ENCODE data around the gene C14orf180.

Gene C14orf180

DNA sequence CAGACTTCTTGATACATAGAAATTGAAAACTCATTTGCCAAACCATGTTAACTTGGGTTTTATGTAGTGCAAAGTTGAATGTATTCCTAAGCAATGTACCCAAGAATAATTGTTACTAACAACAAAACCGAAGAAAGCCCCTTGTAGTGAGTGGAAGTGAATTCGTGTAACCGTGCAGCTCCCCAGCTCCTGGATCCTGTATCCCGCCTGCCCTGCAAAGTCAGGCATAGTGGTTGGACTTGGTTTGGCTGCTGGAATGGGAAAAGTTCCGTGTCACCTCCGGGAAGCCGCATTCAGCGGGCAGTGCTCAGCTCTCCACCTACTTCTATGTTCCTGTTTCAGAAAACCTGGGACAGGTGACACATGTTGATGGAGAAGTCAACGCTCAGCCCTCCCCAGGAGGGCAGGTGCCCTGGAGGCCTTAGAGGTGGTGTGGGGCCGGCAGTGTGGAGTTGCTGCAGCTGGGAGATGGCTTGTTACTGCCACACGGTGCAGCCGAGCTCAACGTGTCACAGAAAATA is 29.2 kb upstream of the C14orf180 start:
- DNase-seq (ENCODE audit: low read depth, low spot score) = no peak

DNA sequence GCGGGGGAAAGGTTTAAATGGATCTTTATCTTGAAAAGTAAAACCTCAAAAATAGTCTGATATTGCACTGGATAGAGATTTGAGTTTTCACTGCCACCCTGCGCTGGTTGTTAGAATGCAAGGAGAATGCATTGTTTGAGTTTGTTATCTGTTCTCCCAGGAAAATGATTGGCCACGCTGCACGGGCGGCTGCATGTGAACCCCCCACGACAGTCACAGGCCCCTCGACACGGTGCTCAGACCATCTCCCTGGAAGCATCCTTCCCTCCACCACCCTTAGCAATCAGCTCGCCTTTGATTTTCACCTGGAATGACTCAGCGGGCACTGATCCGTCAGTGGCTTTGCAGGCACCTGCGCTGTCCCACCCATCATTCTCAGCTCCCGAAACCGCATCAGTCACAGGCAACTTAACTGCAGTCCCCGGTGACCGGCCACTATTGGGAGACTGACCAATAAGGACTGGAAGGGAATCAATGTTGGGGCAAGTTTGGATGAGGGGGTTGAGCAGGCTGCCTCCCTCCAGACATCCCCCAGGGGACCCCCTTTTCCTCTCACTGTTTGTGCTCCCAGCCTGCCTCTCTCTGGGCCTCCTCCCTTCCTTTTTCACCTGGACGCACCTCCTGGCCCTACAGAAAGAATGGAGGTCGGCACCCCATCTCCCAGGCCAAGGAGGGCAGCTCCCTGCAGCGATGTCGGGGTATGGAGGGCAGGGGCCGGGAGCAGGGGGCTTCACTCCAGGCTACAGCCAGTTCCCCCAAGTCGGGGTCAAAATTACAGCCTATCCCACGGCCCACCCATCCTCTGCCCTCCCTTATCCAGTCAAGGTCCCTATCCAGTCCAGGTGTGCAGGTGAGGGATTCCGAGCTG is 28.5 kb upstream of the C14orf180 start:
- DNase-seq (ENCODE audit: low read depth, low spot score) = no peak

DNA sequence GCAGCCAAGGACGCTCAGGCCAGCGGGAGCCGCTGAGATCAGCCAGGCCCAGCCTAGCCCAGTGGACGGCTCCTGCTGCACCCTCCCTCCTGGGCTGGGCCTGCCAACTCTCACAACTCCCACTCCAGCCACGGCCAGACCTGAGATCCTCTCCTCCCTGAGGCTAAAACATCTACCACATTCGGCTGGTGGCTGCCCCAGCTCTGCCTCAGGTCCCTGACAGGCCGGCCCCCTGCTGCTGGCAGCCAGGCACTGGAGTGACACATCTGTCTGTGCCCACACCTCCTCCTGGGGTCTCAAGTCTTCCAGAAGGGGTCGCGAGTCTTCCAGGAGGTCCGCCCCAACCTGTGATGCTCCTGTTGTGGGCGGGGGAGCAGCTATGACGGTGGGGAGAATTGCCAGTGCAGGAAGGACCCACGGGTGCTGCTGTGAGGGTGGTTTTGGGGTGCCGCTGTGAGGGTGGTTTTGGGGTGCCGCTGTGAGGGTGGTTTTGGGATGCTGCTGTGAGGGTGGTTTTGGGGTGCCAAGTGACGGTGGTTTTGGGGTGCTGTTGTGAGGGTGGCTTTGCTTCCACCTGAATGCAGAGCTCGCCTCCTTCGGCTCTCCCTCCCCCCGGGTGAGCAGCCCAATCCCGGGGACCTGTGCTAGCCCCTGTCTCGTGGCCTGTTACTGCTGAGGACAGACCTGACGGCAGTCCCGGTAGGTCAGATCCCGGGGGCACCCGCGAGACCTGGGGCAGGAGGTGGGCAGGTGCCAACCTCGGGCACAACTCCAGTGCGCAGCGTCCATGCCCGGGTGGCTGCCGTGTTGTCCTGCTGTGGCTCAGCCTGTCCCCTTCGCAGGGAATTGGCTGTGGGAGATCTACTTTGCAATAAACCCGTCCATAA is 27.5 kb upstream of the C14orf180 start:
- DNase-seq (ENCODE audit: low read depth, low spot score) = no peak

DNA sequence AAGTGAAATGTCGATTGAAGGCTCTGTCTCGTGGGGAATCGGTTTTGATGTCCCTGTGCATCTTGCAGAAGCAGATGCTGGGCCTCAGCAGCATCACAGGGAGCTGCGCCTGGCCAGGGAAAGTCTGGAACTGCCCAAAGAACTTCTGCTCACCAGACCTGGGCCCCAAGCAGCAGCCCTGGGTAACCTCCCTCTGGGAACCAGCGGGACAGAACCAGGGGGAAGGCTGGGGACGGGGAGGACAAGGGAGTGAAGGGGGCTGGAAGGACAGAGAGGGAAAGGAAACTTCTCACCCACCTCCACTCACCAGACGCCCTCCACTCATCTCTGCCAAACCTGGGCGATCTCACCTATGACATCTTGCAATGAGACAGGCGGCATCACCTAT is 26.8 kb upstream of the C14orf180 start:
- DNase-seq (ENCODE audit: low read depth, low spot score) = no peak

DNA sequence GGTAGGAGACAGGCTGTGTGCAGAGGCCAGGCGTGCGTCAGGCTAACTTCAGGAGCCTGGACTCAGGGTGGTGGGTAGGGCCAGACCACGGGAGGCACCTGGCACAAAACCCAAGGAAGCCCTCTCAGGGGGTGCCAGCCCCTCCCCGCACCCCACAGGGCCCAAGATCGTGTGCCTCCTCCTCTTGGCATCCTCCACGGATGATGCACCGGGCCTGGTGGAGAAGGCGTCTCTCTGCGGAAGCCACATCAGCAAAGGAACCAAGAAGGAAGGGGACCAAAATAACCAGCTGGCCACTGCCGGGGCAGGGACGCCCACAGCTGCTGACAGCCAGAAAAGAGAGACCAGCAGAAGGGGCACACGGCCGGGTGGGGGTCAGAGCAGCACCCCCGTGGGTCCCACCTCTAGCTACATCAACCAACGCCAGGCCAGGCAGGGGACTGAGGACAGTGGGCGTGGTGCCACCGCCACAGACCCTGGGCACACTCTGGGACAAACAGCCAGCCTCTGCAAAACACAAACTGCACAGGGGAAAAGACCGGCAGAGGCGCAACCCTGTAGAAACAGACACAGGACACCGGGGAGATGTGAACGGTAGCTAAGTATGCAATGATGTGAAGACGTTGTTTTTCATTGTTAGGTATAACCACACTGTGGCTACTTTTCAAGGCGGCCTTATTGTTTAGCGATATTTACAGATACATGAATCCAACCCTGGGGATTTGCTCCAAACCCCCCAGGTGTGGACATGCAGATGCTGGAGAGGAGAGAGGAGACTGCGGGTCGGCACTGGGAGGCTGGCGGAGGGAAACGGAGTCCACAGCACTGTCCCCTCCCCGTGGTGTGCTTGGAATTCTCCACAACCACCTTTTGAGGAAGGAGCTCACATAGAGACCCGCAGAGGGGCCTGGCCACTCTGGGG is 26.1 kb upstream of the C14orf180 start:
- no peak for DNase-seq (ENCODE audit: low read depth, low spot score)

DNA sequence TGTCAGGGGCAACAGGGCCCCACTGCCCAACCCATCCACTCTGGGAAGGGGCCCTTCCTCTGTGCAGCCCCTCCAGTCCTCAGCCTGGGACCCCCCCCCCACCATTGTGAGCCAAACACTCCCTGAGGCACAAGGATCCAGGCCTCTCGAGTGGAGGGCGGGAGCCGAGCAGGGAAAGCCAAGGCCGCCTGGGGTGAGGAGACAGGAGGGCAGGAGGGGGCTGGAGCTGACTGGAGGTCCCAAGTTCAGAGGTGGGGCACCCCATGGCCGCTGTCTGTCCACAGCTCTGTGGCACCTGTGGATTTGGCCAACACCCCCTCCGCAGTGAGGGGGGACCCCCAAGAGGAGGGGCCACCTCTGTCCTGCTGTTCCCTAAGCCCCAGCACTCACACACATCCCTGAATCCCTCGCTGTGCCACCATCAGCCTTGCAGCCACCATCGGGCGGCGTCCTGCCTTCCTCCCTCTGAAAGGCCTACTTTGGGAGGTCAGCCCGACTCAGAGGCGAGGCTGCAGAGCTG is 25.4 kb upstream of the C14orf180 start:
- no peak for DNase-seq (ENCODE audit: low read depth, low spot score)

DNA sequence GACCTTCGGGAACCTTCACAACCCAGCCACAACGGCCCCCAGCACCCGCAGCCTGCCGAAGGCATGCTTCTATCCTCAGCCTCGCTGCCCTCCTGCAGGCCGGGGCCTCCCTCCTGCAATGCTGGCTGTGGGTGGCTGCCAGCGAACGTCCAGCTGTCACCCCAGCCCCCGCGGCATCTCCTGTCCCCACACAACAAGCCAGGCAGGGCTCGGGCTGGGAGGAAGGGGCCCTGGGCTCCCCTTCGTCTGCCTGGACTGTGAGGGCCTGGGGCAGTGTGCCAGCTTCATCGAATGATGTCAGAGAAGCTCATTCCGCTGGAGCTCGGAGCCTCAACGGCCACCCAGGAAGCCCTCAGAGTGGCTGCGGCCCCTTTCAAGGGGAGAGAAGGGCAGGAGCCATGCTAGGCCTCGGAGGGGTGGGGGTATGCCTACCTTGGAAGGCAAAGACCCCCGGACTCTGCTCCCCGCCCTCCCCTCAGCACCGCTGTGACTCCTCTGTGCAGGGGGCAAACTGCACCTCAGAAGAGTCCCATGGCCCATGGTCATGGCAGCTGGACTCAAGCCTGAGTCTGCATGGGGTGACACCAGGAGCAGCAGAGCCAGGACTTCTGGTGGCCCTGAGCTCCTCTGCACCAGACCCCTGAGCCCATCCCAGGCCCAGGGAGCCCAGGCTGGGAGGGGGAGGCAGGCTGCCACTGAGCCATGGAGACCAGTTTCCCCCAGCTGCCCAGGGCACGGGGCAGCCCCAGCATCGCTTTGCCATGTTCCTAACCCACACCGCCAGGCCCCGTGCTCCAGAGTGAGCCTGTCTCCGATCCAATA is 24.7 kb upstream of the C14orf180 start:
- no peak for DNase-seq (ENCODE audit: low read depth, low spot score)

DNA sequence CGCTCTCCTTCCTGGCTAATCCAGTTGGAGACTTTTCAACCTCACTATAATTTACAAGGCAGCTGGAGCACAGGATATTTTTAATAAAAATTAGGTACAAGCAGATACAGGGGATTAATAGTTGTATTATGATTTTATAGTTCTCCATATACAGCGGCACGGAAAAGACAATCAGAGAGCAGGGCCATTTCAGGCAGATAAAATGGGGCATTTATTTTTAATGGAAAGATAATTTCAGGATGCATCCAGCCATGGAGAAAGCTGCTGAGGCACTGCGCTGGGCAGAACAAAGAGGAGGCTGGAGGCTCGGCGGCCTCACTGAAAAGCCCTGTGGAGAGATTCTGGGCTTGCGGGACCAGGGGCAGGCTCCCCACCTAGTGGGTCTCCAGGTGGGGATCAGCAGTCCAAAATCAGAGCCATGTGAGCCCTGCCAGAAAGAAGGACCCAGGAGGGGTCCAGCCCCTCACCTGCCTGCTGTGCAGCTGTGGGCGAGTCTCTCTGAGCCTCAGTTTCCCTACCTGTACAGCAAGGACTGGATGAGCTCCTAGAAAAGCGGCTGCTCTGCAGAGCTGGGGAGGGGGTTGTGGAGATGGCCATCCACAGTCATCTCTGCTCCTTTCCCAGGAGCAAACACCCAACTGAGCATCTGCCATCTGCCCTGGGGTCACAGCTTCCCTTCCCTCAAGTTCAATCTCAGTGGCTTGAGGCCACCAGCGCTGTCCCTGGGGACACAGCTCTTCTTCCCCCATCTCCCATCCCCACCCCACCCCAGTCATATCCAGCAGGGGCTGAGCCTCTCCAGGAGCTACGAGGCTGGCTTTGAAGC is 23.9 kb upstream of the C14orf180 start:
- no peak for DNase-seq (ENCODE audit: low read depth, low spot score)

DNA sequence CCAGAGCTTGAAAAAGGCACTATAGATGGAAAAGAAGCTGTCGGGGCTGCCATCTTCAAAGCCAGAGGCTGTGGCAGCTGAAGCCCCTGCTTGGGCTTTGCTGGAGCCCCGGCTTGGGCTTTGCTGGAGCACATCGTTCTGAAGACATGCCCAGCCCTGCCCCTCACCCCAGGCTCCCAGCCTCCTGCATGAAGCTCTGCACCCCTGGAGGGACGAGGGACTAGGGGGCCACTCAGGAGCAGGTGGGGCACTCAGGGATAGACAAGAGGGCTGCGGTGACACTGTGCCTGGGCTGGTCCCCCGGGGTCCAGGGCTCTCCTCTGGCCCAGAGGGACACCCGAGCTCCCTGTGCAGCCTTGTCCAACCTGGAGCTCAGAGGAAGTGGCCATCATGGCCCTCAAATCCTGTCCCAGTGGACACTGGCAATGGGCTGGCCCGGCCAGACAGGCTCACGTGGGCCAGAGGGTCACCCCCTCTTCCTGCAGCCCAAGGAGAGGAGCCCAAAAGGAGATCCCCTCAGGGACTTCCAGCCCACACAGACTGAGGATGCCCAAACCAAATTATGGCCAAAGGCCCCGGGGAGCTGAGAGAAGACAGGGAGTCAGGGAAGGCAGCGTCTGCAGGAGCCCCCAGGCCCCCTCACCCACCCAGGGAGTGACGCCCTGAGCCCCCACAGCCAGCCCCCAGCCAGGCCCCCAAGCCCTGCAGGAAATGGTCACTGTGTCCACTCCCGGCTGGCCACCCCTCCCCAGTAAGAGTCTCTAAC is 23.1 kb upstream of the C14orf180 start:
- DNase-seq (ENCODE audit: low read depth, low spot score) = no peak

DNA sequence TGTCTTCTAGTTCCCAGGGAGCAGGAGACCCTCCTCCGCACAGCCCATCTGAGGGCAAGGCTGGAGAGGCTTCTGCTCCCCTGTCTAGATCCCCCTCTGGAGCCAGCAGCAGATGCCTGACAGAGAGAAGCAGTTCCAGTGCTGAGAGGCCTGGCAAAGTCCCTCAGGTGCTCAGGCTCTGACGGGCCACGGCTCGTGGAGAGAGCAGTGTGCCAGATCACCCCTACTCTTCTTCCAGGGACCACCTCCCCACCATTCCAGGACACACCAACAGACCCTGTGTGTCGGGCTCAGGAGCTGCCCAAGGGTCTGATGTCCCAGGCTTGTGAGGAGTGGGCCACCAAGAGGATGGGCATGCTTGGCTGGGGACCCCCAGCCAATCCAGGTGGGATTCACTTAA is 22.5 kb upstream of the C14orf180 start:
- no peak for DNase-seq (ENCODE audit: low read depth, low spot score)

DNA sequence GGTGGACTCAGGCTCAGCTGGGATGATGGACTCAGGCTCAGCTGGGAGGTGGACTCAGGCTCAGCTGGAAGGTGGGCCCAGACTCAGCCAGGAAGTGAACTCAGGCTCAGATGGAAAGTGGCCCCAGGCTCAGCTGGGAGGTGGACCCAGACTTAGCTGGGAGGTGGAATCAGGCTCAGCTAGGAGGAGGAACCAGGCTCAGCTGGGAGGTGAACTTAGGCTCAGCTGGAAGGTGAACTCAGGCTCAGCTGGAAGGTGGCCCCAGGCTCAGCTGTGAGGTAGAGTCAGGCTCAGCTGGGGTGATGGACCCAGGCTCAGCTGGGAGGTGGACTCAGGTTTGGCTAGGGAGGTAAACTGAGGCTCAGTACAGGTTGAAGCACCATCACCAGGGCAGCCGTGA is 21.8 kb upstream of the C14orf180 start:
- DNase-seq (ENCODE audit: low read depth, low spot score) = no peak

DNA sequence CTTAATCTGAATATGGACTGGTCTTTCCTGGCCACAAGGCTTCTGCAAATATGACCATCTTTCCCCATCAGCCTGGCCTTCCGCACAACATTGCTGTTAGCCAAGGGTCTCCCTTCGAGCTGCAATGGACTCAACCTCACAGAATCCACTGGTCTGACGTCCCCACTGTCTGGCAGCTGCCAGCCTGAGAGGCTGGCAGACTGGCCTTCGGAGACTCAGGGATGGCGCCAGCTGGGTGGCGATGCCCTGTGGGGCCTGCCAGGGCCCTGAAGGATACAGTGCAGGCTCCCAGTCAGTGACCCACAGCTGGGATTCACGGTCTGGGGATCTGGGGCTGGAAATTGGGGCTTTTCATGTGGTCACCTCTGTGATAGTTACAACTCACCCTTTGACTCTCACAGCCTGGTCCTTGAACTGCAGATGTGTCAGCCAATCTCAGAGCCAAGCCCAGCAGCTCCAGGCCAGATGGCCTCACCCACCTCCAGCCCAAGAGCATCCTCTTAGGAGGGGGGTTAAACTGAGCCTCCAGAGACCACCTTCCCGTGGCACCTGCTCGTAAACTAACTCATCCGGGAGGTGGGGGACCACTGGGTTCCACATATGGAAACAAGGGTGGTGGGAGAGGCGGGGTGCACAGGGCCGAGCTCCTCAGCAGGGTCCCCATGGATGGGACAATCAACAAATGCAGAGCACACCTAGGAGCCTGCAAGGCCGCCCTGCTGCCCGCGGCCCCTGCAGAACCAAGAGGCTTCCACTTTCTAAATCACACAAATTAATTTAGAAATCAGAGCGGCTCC is 21.1 kb upstream of the C14orf180 start:
- no peak for DNase-seq (ENCODE audit: low read depth, low spot score)

DNA sequence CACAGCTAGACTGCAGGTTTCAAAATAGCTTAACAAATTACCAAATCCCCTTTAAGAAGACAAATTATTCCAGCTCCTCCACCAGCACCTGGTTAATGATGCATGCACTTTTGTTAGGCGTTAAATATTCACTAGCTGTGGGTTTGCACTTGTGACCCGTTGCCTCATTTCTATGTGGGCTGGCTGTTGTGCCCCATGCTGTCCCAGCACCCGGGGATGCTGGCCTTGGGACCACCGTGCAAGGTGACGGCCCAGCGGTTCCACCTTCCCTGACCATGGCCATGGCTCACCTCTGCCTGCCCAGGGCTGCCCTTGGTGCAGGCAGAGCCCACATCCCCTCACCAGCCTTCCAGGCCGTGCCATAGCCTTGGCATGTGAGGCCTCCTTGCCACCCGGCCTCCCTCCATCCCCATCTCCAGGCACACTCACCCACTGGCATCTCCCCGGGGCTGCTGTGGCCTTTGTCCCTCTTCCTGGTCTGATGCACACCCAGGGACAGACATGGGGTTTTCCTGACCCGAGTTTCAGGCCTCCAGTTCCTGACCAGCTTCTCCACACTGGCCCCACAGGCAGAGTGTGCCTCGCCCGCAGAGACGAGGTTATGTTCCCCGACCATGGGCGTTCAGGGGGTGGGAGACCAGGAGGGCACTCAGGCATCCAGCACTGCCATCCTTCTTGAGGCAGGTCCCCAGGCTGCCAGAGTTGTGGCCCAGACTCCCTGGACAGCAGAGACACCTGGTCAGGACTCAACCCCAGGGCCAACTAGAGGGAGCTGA is 20.3 kb upstream of the C14orf180 start:
- no peak for DNase-seq (ENCODE audit: low read depth, low spot score)

DNA sequence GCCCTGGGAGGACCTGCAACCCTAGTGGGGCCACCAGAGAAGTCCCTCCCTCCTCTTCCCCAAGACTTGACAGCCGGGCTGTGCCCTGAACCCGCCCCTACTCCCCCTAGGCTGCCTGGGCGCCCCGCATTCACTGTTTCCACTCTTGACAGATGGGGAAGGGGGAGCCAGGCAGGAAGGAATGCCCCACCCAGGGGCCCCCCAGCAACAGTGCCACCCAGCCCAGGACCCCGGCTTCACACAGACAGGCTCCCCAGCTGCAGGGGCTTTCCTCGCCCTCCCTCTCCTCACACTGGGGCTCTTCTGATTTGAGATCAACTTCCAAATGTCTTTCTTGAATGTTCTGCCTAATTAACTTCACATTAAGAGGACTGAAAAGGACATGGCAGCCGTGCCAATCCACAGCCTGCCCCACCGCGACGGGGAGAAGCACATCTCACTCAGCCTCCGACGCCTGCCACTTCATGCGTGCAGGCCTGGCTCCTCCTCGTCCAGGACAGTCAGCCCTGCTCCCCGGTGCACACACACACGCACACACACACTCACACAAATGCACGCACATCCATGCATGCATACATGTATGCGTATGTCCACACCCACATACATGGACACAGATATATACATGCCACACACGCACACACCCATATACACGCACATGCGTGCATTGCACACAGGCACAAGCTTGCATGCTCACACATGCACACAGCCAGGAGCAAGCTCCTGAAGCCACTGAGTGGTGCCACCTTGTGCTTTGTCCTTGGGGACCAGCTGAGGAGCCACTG is 19.6 kb upstream of the C14orf180 start:
- DNase-seq (ENCODE audit: low read depth, low spot score) = no peak

DNA sequence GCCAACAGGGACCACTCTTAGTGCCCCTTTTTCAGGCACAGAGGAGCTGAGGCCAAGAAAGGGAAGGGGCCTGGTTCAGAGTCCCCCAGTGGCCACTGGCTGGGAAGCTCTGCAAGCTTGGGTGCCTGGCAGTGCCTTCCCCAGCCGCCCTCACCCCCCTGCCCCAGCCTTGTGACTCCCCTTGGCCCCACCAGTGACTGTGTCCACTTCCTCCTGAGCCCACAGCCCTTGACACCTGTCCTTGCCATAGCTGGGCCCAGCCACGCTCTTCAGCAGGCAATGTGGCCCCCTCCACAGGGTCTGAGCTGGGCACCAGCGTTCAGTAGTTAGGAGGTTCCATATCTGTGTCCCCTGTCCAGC is 19.0 kb upstream of the C14orf180 start:
- no peak for DNase-seq (ENCODE audit: low read depth, low spot score)

DNA sequence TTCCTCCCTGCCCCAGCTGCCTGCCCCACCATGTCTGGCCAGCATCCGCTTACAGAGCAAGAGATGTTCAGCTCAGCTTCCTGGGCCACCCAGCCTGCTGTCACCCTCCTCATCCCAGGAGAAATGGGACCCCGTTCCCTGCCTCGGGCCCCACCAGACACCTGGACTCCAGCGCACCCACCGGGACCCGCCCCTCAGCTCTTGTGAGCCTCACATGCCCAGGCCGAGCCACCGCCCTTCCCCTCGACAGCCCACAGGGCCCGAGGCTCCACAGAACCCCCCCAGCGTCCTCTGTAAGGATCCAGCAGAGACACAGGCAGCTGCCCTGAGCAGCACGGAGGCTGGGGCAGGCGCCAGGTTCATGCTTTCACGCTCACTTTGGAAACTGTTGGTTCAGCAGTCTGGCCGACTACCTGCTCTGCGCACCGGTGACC is 18.4 kb upstream of the C14orf180 start:
- no peak for DNase-seq (ENCODE audit: low read depth, low spot score)
